GM21447 (cell line): Measurements from ENCODE around the gene IRF7.

Experiments
- ATAC-seq: cut with Tn5 transposase; IDR thresholded peaks from one replicate; pipeline ENCODE4 v1.9.1; 2021; ENCODE audit not compliant: unreplicated experiment

Gene IRF7

GRCh38 chr11:565921-566509, 49.7 kb downstream of the IRF7 start:
- ATAC-seq: no peak

- no peak for ATAC-seq
These were observed 51.8 kb downstream of the IRF7 start for GRCh38 chr11:563812-564578.

- ATAC-seq: no peak
These were observed 52.5 kb downstream of the IRF7 start for GRCh38 chr11:563066-563811.
